ENCODE results near the gene DLG5. TPM values are rescaled to one million over a fixed set of nuclear protein-coding genes. Genes with fewer than 3 reads are reported as not detected.

Gene DLG5
- total RNA-seq, 4 donors from 2014 or later, result 45.4 to 92.4 (median 61.2) TPM

- Histone ChIP-seq H3K36me3 (no peaks in the 10 kb centered on the region), H3K27ac (no peak overlapping the region), H3K4me3 (replicated peaks in 1 of 3) (no peak overlapping the region), H3K9me3 (no peaks in the 10 kb centered on the region), H3K27me3 (no peaks in the 10 kb centered on the region), H3K4me1 (peaks cover 37 to 57% of the 10 kb centered on the region in 2 donors)
- DNase-seq, result no peak
- TF ChIP-seq CTCF (IDR thresholded peaks at IDR 0.05) (no peak), POLR2A (IDR thresholded peaks at IDR 0.05) (no peak)
- intact Hi-C loops (cut with DNase I), result no loop called here
- WGBS, 2 donors, result 90 to 95% methylated on average over 4 of the region's 4 CpGs
Measured at GRCh38 chr10:77869626-77870420, 56.7 kb downstream of the DLG5 start.

- no peaks in the 10 kb centered on the region for H3K36me3 ChIP-seq
- no peaks in the 10 kb centered on the region for H3K9me3 ChIP-seq
- TF ChIP-seq POLR2A (IDR thresholded peaks at IDR 0.05), result no peak
- DNase-seq, result no peak
- H3K4me3 ChIP-seq (replicated peaks in 1 of 3), result no peak overlapping the region
- 88 to 96% methylated on average over 3 of the region's 3 CpGs for WGBS, 2 donors
- H3K27ac ChIP-seq, result peak overlapping the region in 1 of 3 donors; percentile 29
- peaks cover 24 to 48% of the 10 kb centered on the region in 2 donors for H3K4me1 ChIP-seq
- no peaks in the 10 kb centered on the region for H3K27me3 ChIP-seq
- intact Hi-C loops (cut with DNase I), result no loop called here
Measured at GRCh38 chr10:77868523-77868922, 58.0 kb downstream of the DLG5 start.

GRCh38 chr10:77867124-77867719, 59.3 kb downstream of the DLG5 start:
- 86 to 88% methylated on average over 6 of the region's 6 CpGs for WGBS, 2 donors
- Histone ChIP-seq H3K36me3 (no peaks in the 10 kb centered on the region), H3K9me3 (no peaks in the 10 kb centered on the region), H3K27ac (no peak overlapping the region), H3K4me3 (replicated peaks in 1 of 3) (no peak overlapping the region), H3K27me3 (no peaks in the 10 kb centered on the region), H3K4me1 (peaks cover 11 to 38% of the 10 kb centered on the region in 2 donors)
- no peak for DNase-seq
- intact Hi-C loops (cut with DNase I), result no loop called here
- no peak for TF ChIP-seq POLR2A (IDR thresholded peaks at IDR 0.05)
- TF ChIP-seq CTCF (IDR thresholded peaks at IDR 0.05), result no peak

- Histone ChIP-seq H3K4me1 (peaks cover 9 to 34% of the 10 kb centered on the region in 2 donors), H3K27ac (peak overlapping the region in 2 of 3 donors; percentile 55 to 67), H3K9me3 (no peaks in the 10 kb centered on the region), H3K36me3 (no peaks in the 10 kb centered on the region), H3K27me3 (no peaks in the 10 kb centered on the region), H3K4me3 (replicated peaks in 1 of 3) (no peak overlapping the region)
- DNase-seq, result no peak
- TF ChIP-seq POLR2A (IDR thresholded peaks at IDR 0.05), result no peak
- no peak for TF ChIP-seq CTCF (IDR thresholded peaks at IDR 0.05)
- WGBS, 2 donors, result 91 to 95% methylated on average over 2 to 3 of the region's 3 CpGs
- intact Hi-C loops (cut with DNase I), result no loop called here
Measured at GRCh38 chr10:77866598-77866997, 60.0 kb downstream of the DLG5 start.

GRCh38 chr10:77865580-77866324, 60.8 kb downstream of the DLG5 start:
- peak in 1 of 2 donors; percentile 8 for TF ChIP-seq POLR2A (IDR thresholded peaks at IDR 0.05)
- no peak for TF ChIP-seq CTCF (IDR thresholded peaks at IDR 0.05)
- H3K4me3 ChIP-seq (replicated peaks in 1 of 3), result no peak overlapping the region
- no peaks in the 10 kb centered on the region for H3K36me3 ChIP-seq
- intact Hi-C loops (cut with DNase I), result no loop called here
- DNase-seq, result peak; percentile 69 to 74
- H3K27me3 ChIP-seq, result no peaks in the 10 kb centered on the region
- H3K4me1 ChIP-seq, result peaks cover 9 to 41% of the 10 kb centered on the region in 2 donors
- no peaks in the 10 kb centered on the region for H3K9me3 ChIP-seq
- H3K27ac ChIP-seq, result peak overlapping the region; percentile 7 to 67 (median 55)
- 46 to 50% methylated on average over 16 to 17 of the region's 17 CpGs for WGBS, 2 donors

All from thyroid gland (tissue), 4 donors.